K562 (cell line): ENCODE results near the gene PCNX3. TPM values are rescaled to one million over a fixed set of nuclear protein-coding genes. Genes with fewer than 3 reads are reported as not detected.

Source experiments
- CBFA2T2 ChIP-seq: fragments of 450-650 bp; conservative IDR thresholded peaks from 2 replicates; pipeline ENCODE4 v1.6.1; 2017; ENCODE audit warnings: mild to moderate bottlenecking
- DIDO1 ChIP-seq: fragments of 450-650 bp; IDR thresholded peaks from 2 replicates; pipeline ENCODE4 v1.6.1; 2016; ENCODE audit warnings: low read depth, missing biosample characterization, missing genetic modification characterization
- FOXJ2 ChIP-seq: fragments of 200-800 bp; sonication (Bioruptor generic); IDR thresholded peaks from 2 replicates; pipeline ENCODE4 v1.6.1; 2016; ENCODE audit warnings: missing genetic modification characterization, missing compliant biosample characterization
- FOXM1 ChIP-seq, 2 experiments: fragments of 450-650 bp in 1 of 2; sonication (generic) in 1 of 2; formaldehyde crosslinking in 1 of 2; IDR thresholded peaks; 2 replicates each; pipeline versions ENCODE4 v1.6.1 to v1.9.0; 2017 to 2022; ENCODE audit warnings: low read depth in 2 of 2, mild to moderate bottlenecking in 2 of 2, missing genetic modification reagents in 1 of 2, moderate library complexity in 1 of 2
- GTF2A2 ChIP-seq: IDR thresholded peaks from 2 replicates; pipeline ENCODE4 v1.6.1; 2016; ENCODE audit warnings: mild to moderate bottlenecking, missing genetic modification characterization, missing compliant biosample characterization
- HMGN3 ChIP-seq: IDR thresholded peaks from 2 replicates; pipeline ENCODE4 v1.6.1; 2011; ENCODE audit warnings: borderline replicate concordance, low read depth, mild to moderate bottlenecking, mixed read lengths, low read length; ENCODE audit not compliant: insufficient read length; ENCODE audit errors: extremely low read depth
- HNRNPH1 ChIP-seq: fragments of 200-400 bp; formaldehyde crosslinking; optimal IDR thresholded peaks from 2 replicates; pipeline ENCODE3; 2017; ENCODE audit warnings: low read depth, mild to moderate bottlenecking, low read length, moderate library complexity
- MCM5 ChIP-seq: fragments of 450-650 bp; IDR thresholded peaks from 2 replicates; pipeline ENCODE4 v1.6.1; 2016; ENCODE audit warnings: low read depth
- NR2C1 ChIP-seq, 2 experiments: fragments of 450-650 bp; IDR thresholded peaks; 2 replicates each; pipeline ENCODE4 v1.6.1; 2017; ENCODE audit warnings: mild to moderate bottlenecking in 2 of 2, antibody characterized with exemption in 1 of 2, inconsistent platforms in 1 of 2, missing compliant biosample characterization in 1 of 2, missing genetic modification characterization in 1 of 2
- PHB2 ChIP-seq: fragments of 450-650 bp; IDR thresholded peaks from 2 replicates; pipeline ENCODE4 v1.6.1; 2017; ENCODE audit warnings: low read depth
- STAT5B ChIP-seq: fragments of 250-450 bp; sonication (Bioruptor Pico); IDR thresholded peaks from 2 replicates; pipeline ENCODE4 v1.8.0; 2021; ENCODE audit warnings: mild to moderate bottlenecking, inconsistent platforms
- TOE1 ChIP-seq, 2 experiments: fragments of 450-650 bp in 1 of 2; sonication (generic) in 1 of 2; formaldehyde crosslinking in 1 of 2; IDR thresholded peaks; 2 replicates each; pipeline versions ENCODE4 v1.7.1 to v1.8.0; 2016 to 2022; ENCODE audit warnings: borderline replicate concordance in 2 of 2, mild to moderate bottlenecking in 2 of 2, antibody characterized with exemption in 1 of 2, inconsistent platforms in 1 of 2, low read depth in 1 of 2, missing genetic modification reagents in 1 of 2, moderate library complexity in 1 of 2
- polyA plus RNA-seq, 8 experiments: library from polyadenylated mRNA; depleted of rRNA in 4 of 8; stranded (reverse) in 5 of 8; unstranded in 3 of 8; fragments of >200 nt; fragmentation: Nextera tagmentation in 2 of 8; fragmentation: Illumina TruSeq in 1 of 8; extraction: Ambion mirVana in 2 of 8; extraction: Trizol in 1 of 8; gene quantifications; 2 replicates each; pipeline versions ENCODE4 v1.2.1 to v1.2.3, GENCODE V29; 2011 to 2014; ENCODE audit warnings: inconsistent platforms in 1 of 8, missing spikeins in 1 of 8
- total RNA-seq, 7 experiments: library from RNA; depleted of rRNA in 6 of 7; stranded (reverse); fragments of >200 nt in 6 of 7; fragmentation: Illumina TruSeq in 2 of 7; extraction: Trizol in 2 of 7; gene quantifications; 2 replicates each; pipeline versions ENCODE4 v1.2.1 to v1.2.3, GENCODE V29; 2011 to 2021; ENCODE audit warnings: low replicate concordance in 1 of 7
- TF ChIP-seq, protein P1 (sequence below): IDR thresholded peaks from 3 replicates; pipeline ENCODE4 v1.6.1; 2011; ENCODE audit warnings: borderline replicate concordance, mild to moderate bottlenecking, moderate library complexity; ENCODE audit not compliant: insufficient read length; ENCODE audit errors: extremely low read depth
- TF ChIP-seq, protein P2 (sequence below): sonication (generic); formaldehyde crosslinking; IDR thresholded peaks from 2 replicates; pipeline ENCODE4 v1.8.0; 2023; ENCODE audit warnings: missing genetic modification reagents, mild to moderate bottlenecking, borderline replicate concordance
- TF ChIP-seq, protein P3 (sequence below): fragments of 250-450 bp; sonication (Bioruptor Pico); IDR thresholded peaks from 2 replicates; pipeline ENCODE4 v1.9.0; 2021; ENCODE audit warnings: mild to moderate bottlenecking, inconsistent platforms

The PCNX3 gene
- total and polyA plus RNA-seq, 9 of the 15 experiments (the other 6 are each of a cell fraction or from before 2014, with no cell fraction given) = 0.11 to 47.8 (median 12.8) TPM

DNA sequence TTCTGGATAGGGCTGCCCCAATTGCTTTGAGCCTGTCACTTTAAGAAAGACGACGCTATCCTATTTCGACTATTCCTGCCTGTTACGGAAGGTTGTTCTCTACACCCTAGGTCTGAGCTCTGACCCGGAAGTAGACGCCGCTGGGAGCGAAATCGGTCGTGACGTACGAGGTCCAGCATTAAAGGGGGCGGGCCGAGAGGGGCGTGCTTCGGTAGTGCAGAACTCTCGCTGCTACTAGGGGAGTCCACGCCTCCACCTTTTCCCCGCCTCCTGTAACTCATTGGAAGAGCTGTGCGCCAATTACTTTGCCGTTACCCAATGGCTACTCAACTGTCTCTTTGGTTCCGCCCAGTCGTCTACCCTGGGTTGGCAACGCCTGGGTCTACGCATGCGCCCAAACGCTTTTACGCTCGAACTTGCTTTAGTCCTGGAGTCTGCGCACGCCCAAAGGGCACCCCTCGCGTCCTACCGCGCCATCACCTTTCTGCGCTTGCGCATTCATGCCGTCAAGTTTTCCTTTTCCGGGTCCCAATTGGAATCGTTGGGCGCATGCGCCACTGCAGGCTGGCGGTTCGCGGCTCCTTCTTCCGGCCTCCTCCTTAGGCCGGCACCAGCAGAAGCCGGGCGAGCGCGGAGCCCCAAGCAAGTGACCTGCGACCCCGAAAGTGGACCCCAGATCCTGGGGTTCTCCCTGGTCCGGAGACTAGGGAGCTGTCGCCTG, at the start of gene PCNX3 (continued):
- TF ChIP-seq, protein P1, sequence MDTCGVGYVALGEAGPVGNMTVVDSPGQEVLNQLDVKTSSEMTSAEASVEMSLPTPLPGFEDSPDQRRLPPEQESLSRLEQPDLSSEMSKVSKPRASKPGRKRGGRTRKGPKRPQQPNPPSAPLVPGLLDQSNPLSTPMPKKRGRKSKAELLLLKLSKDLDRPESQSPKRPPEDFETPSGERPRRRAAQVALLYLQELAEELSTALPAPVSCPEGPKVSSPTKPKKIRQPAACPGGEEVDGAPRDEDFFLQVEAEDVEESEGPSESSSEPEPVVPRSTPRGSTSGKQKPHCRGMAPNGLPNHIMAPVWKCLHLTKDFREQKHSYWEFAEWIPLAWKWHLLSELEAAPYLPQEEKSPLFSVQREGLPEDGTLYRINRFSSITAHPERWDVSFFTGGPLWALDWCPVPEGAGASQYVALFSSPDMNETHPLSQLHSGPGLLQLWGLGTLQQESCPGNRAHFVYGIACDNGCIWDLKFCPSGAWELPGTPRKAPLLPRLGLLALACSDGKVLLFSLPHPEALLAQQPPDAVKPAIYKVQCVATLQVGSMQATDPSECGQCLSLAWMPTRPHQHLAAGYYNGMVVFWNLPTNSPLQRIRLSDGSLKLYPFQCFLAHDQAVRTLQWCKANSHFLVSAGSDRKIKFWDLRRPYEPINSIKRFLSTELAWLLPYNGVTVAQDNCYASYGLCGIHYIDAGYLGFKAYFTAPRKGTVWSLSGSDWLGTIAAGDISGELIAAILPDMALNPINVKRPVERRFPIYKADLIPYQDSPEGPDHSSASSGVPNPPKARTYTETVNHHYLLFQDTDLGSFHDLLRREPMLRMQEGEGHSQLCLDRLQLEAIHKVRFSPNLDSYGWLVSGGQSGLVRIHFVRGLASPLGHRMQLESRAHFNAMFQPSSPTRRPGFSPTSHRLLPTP = no peak
- TF ChIP-seq NR2C1 (IDR thresholded peaks at IDR 0.05) = peak; percentile 100
- TF ChIP-seq NR2C1 (tag; IDR thresholded peaks at IDR 0.05) = peak; percentile 100
- TF ChIP-seq GTF2A2 = no peak
- TF ChIP-seq, protein P2, sequence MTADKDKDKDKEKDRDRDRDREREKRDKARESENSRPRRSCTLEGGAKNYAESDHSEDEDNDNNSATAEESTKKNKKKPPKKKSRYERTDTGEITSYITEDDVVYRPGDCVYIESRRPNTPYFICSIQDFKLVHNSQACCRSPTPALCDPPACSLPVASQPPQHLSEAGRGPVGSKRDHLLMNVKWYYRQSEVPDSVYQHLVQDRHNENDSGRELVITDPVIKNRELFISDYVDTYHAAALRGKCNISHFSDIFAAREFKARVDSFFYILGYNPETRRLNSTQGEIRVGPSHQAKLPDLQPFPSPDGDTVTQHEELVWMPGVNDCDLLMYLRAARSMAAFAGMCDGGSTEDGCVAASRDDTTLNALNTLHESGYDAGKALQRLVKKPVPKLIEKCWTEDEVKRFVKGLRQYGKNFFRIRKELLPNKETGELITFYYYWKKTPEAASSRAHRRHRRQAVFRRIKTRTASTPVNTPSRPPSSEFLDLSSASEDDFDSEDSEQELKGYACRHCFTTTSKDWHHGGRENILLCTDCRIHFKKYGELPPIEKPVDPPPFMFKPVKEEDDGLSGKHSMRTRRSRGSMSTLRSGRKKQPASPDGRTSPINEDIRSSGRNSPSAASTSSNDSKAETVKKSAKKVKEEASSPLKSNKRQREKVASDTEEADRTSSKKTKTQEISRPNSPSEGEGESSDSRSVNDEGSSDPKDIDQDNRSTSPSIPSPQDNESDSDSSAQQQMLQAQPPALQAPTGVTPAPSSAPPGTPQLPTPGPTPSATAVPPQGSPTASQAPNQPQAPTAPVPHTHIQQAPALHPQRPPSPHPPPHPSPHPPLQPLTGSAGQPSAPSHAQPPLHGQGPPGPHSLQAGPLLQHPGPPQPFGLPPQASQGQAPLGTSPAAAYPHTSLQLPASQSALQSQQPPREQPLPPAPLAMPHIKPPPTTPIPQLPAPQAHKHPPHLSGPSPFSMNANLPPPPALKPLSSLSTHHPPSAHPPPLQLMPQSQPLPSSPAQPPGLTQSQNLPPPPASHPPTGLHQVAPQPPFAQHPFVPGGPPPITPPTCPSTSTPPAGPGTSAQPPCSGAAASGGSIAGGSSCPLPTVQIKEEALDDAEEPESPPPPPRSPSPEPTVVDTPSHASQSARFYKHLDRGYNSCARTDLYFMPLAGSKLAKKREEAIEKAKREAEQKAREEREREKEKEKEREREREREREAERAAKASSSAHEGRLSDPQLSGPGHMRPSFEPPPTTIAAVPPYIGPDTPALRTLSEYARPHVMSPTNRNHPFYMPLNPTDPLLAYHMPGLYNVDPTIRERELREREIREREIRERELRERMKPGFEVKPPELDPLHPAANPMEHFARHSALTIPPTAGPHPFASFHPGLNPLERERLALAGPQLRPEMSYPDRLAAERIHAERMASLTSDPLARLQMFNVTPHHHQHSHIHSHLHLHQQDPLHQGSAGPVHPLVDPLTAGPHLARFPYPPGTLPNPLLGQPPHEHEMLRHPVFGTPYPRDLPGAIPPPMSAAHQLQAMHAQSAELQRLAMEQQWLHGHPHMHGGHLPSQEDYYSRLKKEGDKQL = no peak
- TF ChIP-seq, protein P3, sequence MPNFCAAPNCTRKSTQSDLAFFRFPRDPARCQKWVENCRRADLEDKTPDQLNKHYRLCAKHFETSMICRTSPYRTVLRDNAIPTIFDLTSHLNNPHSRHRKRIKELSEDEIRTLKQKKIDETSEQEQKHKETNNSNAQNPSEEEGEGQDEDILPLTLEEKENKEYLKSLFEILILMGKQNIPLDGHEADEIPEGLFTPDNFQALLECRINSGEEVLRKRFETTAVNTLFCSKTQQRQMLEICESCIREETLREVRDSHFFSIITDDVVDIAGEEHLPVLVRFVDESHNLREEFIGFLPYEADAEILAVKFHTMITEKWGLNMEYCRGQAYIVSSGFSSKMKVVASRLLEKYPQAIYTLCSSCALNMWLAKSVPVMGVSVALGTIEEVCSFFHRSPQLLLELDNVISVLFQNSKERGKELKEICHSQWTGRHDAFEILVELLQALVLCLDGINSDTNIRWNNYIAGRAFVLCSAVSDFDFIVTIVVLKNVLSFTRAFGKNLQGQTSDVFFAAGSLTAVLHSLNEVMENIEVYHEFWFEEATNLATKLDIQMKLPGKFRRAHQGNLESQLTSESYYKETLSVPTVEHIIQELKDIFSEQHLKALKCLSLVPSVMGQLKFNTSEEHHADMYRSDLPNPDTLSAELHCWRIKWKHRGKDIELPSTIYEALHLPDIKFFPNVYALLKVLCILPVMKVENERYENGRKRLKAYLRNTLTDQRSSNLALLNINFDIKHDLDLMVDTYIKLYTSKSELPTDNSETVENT = peak; percentile 32; the same call in 1 of the 2 replicates
- TF ChIP-seq STAT5B (CRISPR knock-in tag) = no peak
- TF ChIP-seq FOXM1 (IDR thresholded peaks at IDR 0.05; ENCODE audit: low read depth) = peak; percentile 99
- no peak for TF ChIP-seq FOXM1 (CRISPR knock-in tag; IDR thresholded peaks at IDR 0.05; ENCODE audit: low read depth)
- no peak for TF ChIP-seq FOXJ2 (tag)
- TF ChIP-seq MCM5 = no peak
- TF ChIP-seq PHB2 = no peak
- no peak for TF ChIP-seq CBFA2T2
- peak; percentile 98 for TF ChIP-seq TOE1 (IDR thresholded peaks at IDR 0.05; ENCODE audit: borderline replicate concordance)
- no peak for TF ChIP-seq TOE1 (CRISPR knock-in tag; IDR thresholded peaks at IDR 0.05; ENCODE audit: borderline replicate concordance, low read depth)
- no peak for TF ChIP-seq HMGN3
- TF ChIP-seq DIDO1 (tag) = peak; percentile 75
- no peak for TF ChIP-seq HNRNPH1
